Measurements from ENCODE around the gene SIDT2. TPM values are rescaled to one million over a fixed set of nuclear protein-coding genes. Genes with fewer than 3 reads are reported as not detected.
A peak's percentile ranks its signal among the peaks of the same experiment; 100 is the strongest.
"Not testable (repeated sequence)": the region's sequence is repeated elsewhere in the genome, so short reads cannot be mapped to it uniquely, and the experiment has no call there.

Gene SIDT2
- total RNA-seq, 2 experiments from 2014 or later: 18.3 to 37.7 TPM

- Histone ChIP-seq H3K36me3 (ENCODE audit: insufficient read depth, low read length) (peaks cover 23% of the 10 kb centered on the region), H3K79me2 (ENCODE audit: insufficient read depth, low read depth, low read length) (no peaks in the 10 kb centered on the region), H3K9me2 (ENCODE audit: insufficient read depth, low read length) (no peaks in the 10 kb centered on the region), H3K27ac (ENCODE audit: low read depth, low read length, poor library complexity, severe bottlenecking) (no peak overlapping the region), H3K4me2 (ENCODE audit: low read length) (no peak overlapping the region), H4K20me1 (ENCODE audit: insufficient read depth, low read length) (no peaks in the 10 kb centered on the region), H3K4me1 (ENCODE audit: insufficient read depth, low read length, poor library complexity, severe bottlenecking) (no peaks in the 10 kb centered on the region), H2AFZ (ENCODE audit: low read length) (no peak overlapping the region), H3K9me3 (ENCODE audit: low read length) (no peaks in the 10 kb centered on the region), H3K4me3 (ENCODE audit: low read depth, low read length, poor library complexity, severe bottlenecking) (no peak overlapping the region)
- intact Hi-C loops (cut with micrococcal nuclease; ENCODE audit: unreplicated experiment): no loop called here
- TSS peak; percentile 58 for BruUV-seq (replicated peaks)
- no peak for DNase-seq (ENCODE audit: low spot score)
- no peak for TF ChIP-seq CTCF (conservative IDR thresholded peaks at IDR 0.05; ENCODE audit: low read length)
- no peak for TF ChIP-seq EZH2phosphoT487 (IDR thresholded peaks at IDR 0.05; ENCODE audit: borderline replicate concordance, low read depth, low read length)
- ChIA-PET CTCF (ENCODE audit: unreplicated experiment) (no interaction called here), POLR2A (interaction anchor here (0.5 kb wide), 1 partner anchor 126 kb away, joined by 3 read pairs; no protein-coding TSS in a partner anchor)
Measured at GRCh38 chr11:117205211-117205818, 26.8 kb downstream of the SIDT2 start.

- POLR2A ChIA-PET: interaction anchor here (0.5 kb wide), 1 partner anchor 125 kb away, joined by 3 read pairs; no protein-coding TSS in a partner anchor
- H3K36me3 ChIP-seq (ENCODE audit: insufficient read depth, low read length): peaks cover 28% of the 10 kb centered on the region
- H4K20me1 ChIP-seq (ENCODE audit: insufficient read depth, low read length); CTCF ChIA-PET (ENCODE audit: unreplicated experiment); H3K79me2 ChIP-seq (ENCODE audit: insufficient read depth, low read depth, low read length); H3K9me3 ChIP-seq (ENCODE audit: low read length); DNase-seq (ENCODE audit: low spot score); BruUV-seq (replicated peaks); H3K4me2 ChIP-seq (ENCODE audit: low read length); H3K27ac ChIP-seq (ENCODE audit: low read depth, low read length, poor library complexity, severe bottlenecking); intact Hi-C loops (cut with micrococcal nuclease; ENCODE audit: unreplicated experiment); H3K4me3 ChIP-seq (ENCODE audit: low read depth, low read length, poor library complexity, severe bottlenecking); H3K9me2 ChIP-seq (ENCODE audit: insufficient read depth, low read length); H2AFZ ChIP-seq (ENCODE audit: low read length); H3K4me1 ChIP-seq (ENCODE audit: insufficient read depth, low read length, poor library complexity, severe bottlenecking): not testable (repeated sequence)
Measured at GRCh38 chr11:117206111-117206510, 27.6 kb downstream of the SIDT2 start.

GRCh38 chr11:117206859-117207258, 28.3 kb downstream of the SIDT2 start:
- intact Hi-C loops (cut with micrococcal nuclease; ENCODE audit: unreplicated experiment); CTCF ChIA-PET (ENCODE audit: unreplicated experiment): not testable (repeated sequence)

GRCh38 chr11:117207481-117207880, 28.9 kb downstream of the SIDT2 start:
- H2AFZ ChIP-seq (ENCODE audit: low read length); BruUV-seq (replicated peaks); CTCF ChIA-PET (ENCODE audit: unreplicated experiment); H4K20me1 ChIP-seq (ENCODE audit: insufficient read depth, low read length); H3K27ac ChIP-seq (ENCODE audit: low read depth, low read length, poor library complexity, severe bottlenecking); H3K79me2 ChIP-seq (ENCODE audit: insufficient read depth, low read depth, low read length); H3K4me1 ChIP-seq (ENCODE audit: insufficient read depth, low read length, poor library complexity, severe bottlenecking); H3K4me3 ChIP-seq (ENCODE audit: low read depth, low read length, poor library complexity, severe bottlenecking); POLR2A ChIA-PET; H3K4me2 ChIP-seq (ENCODE audit: low read length); H3K9me2 ChIP-seq (ENCODE audit: insufficient read depth, low read length); DNase-seq (ENCODE audit: low spot score); intact Hi-C loops (cut with micrococcal nuclease; ENCODE audit: unreplicated experiment); H3K9me3 ChIP-seq (ENCODE audit: low read length): not testable (repeated sequence)
- H3K36me3 ChIP-seq (ENCODE audit: insufficient read depth, low read length): peaks cover 34% of the 10 kb centered on the region

More at GRCh38 chr11:117206859-117207258, 28.3 kb downstream of the SIDT2 start:
- H3K4me3 ChIP-seq (ENCODE audit: low read depth, low read length, poor library complexity, severe bottlenecking); POLR2A ChIA-PET; H3K4me1 ChIP-seq (ENCODE audit: insufficient read depth, low read length, poor library complexity, severe bottlenecking); H3K27ac ChIP-seq (ENCODE audit: low read depth, low read length, poor library complexity, severe bottlenecking); H2AFZ ChIP-seq (ENCODE audit: low read length); H3K9me2 ChIP-seq (ENCODE audit: insufficient read depth, low read length); DNase-seq (ENCODE audit: low spot score); H3K9me3 ChIP-seq (ENCODE audit: low read length); H3K4me2 ChIP-seq (ENCODE audit: low read length); BruUV-seq (replicated peaks); H3K79me2 ChIP-seq (ENCODE audit: insufficient read depth, low read depth, low read length); H4K20me1 ChIP-seq (ENCODE audit: insufficient read depth, low read length): not testable (repeated sequence)
- peaks cover 31% of the 10 kb centered on the region for H3K36me3 ChIP-seq (ENCODE audit: insufficient read depth, low read length)

GRCh38 chr11:117208710-117209109, 30.2 kb downstream of the SIDT2 start:
- intact Hi-C loops (cut with micrococcal nuclease; ENCODE audit: unreplicated experiment); POLR2A ChIA-PET; H2AFZ ChIP-seq (ENCODE audit: low read length); H3K27ac ChIP-seq (ENCODE audit: low read depth, low read length, poor library complexity, severe bottlenecking); H3K4me2 ChIP-seq (ENCODE audit: low read length); CTCF ChIA-PET (ENCODE audit: unreplicated experiment); H3K79me2 ChIP-seq (ENCODE audit: insufficient read depth, low read depth, low read length); H4K20me1 ChIP-seq (ENCODE audit: insufficient read depth, low read length); BruUV-seq (replicated peaks); H3K4me3 ChIP-seq (ENCODE audit: low read depth, low read length, poor library complexity, severe bottlenecking); DNase-seq (ENCODE audit: low spot score); H3K9me2 ChIP-seq (ENCODE audit: insufficient read depth, low read length); H3K4me1 ChIP-seq (ENCODE audit: insufficient read depth, low read length, poor library complexity, severe bottlenecking); H3K9me3 ChIP-seq (ENCODE audit: low read length): not testable (repeated sequence)
- peaks cover 42% of the 10 kb centered on the region for H3K36me3 ChIP-seq (ENCODE audit: insufficient read depth, low read length)

Measured in OCI-LY7 (cell line).